OCI-LY3 (cell line): ENCODE results near the gene MYT1.

Source experiments
- H2AFZ ChIP-seq: fragments of 200-600, 300-600 bp; shearing (Covaris generic); 2 replicates; pipeline ENCODE4 v1.6.0; 2014; ENCODE audit warnings: antibody characterized with exemption, low read depth, low read length
- H3K27ac ChIP-seq: fragments of 200-600, 300-600 bp; sonication (generic); 2 replicates; pipeline ENCODE4 v1.5.1; 2014; ENCODE audit warnings: mild to moderate bottlenecking, low read length, moderate library complexity, mixed read lengths
- H3K27me3 ChIP-seq: fragments of 200-600, 300-600 bp; sonication (generic); 2 replicates; pipeline ENCODE4 v1.6.1; 2014; ENCODE audit warnings: low read depth, low read length, mixed read lengths
- H3K36me3 ChIP-seq: fragments of 200-600, 300-600 bp; sonication (generic); replicated peaks from 2 replicates; pipeline ENCODE3; 2014; ENCODE audit warnings: low read depth, low read length, mixed read lengths
- H3K4me1 ChIP-seq: fragments of 300-600, 200-600 bp; sonication (generic); 2 replicates; pipeline ENCODE4 v1.6.1; 2014; ENCODE audit warnings: low read length, mixed read lengths
- H3K4me2 ChIP-seq: fragments of 200-600, 300-600 bp; sonication (generic); 2 replicates; pipeline ENCODE4 v1.6.1; 2014; ENCODE audit warnings: low read length, mixed read lengths
- H3K4me3 ChIP-seq: fragments of 300-600, 200-600 bp; sonication (generic); 2 replicates; pipeline ENCODE4 v1.5.1; 2014; ENCODE audit warnings: antibody characterized with exemption, mild to moderate bottlenecking, low read length, moderate library complexity
- H3K79me2 ChIP-seq: fragments of 300-600, 200-600 bp; shearing (Covaris generic); 2 replicates; pipeline ENCODE4 v1.6.1; 2014; ENCODE audit warnings: mild to moderate bottlenecking, low read length, mixed read lengths
- H3K9ac ChIP-seq: fragments of 300-600, 200-600 bp; shearing (Covaris generic); 2 replicates; pipeline ENCODE4 v1.6.0; 2014; ENCODE audit warnings: mild to moderate bottlenecking, low read length, moderate library complexity
- H3K9me3 ChIP-seq: fragments of 200-600, 300-600 bp; shearing (Covaris generic); 2 replicates; pipeline ENCODE4 v1.6.1; 2014; ENCODE audit warnings: low read length, mixed read lengths; ENCODE audit not compliant: insufficient read depth
- H4K20me1 ChIP-seq: fragments of 200-600, 300-600 bp; sonication (generic); 2 replicates; pipeline ENCODE4 v1.6.1; 2016; ENCODE audit warnings: low read length, mixed read lengths; ENCODE audit not compliant: insufficient read depth
- EZH2phosphoT487 ChIP-seq: fragments of 200-600 bp; shearing (Covaris generic); IDR thresholded peaks from 2 replicates; pipeline ENCODE4 v1.6.1; 2018; ENCODE audit warnings: antibody characterized with exemption, mixed run types, low read depth
- TF ChIP-seq, protein P1 (sequence below): fragments of 200-600, 300-600 bp; sonication (generic); IDR thresholded peaks from 2 replicates; pipeline ENCODE4 v1.5.1; 2014; ENCODE audit warnings: antibody characterized with exemption, low read length, low read depth

MYT1 gene

DNA sequence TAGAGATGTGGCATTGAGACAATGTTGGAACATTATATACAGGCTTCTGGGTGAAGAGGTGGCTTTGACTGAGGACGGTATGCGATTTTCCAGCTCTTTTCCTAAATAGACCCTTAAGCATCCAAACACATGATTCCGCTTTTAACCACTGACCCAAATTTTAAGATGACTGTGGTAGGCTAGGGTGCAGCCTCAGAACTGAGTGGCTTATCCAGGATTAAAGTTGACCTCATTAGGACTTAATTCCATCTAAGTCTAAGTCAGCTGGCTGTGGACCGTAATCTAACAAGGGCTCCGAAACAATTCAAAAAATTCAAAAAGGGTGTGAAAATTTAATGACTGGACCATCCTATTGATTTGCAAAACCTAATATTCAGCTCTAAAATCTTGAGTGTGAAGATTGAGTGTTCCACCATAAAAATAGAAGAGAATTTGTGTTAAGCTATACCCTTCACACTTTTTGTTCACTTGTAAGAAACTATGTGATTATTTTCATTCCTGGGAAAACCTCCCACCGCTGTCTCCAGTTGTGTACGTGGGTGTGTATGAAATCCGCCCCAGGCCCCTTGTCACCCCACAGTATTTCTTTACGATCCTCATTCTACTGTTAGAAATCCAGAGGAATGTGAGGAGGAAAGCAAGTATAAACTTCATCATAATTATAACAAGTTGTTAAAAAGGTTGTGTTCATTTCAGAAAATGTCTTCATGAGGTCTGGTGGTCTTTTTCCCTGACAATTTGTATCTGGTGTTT lies 94.0 kb downstream of the MYT1 start:
- Histone ChIP-seq H3K9ac (no peak overlapping the region), H3K4me2 (no peak overlapping the region), H3K4me3 (no peak overlapping the region), H3K27ac (no peak overlapping the region), H3K4me1 (peaks cover 16% of the 10 kb centered on the region), H3K27me3 (no peaks in the 10 kb centered on the region), H4K20me1 (no peaks in the 10 kb centered on the region), H2AFZ (no peak overlapping the region), H3K36me3 (no peaks in the 10 kb centered on the region), H3K79me2 (peaks cover 34% of the 10 kb centered on the region), H3K9me3 (no peaks in the 10 kb centered on the region)
- TF ChIP-seq EZH2phosphoT487 = no peak
- TF ChIP-seq, protein P1, sequence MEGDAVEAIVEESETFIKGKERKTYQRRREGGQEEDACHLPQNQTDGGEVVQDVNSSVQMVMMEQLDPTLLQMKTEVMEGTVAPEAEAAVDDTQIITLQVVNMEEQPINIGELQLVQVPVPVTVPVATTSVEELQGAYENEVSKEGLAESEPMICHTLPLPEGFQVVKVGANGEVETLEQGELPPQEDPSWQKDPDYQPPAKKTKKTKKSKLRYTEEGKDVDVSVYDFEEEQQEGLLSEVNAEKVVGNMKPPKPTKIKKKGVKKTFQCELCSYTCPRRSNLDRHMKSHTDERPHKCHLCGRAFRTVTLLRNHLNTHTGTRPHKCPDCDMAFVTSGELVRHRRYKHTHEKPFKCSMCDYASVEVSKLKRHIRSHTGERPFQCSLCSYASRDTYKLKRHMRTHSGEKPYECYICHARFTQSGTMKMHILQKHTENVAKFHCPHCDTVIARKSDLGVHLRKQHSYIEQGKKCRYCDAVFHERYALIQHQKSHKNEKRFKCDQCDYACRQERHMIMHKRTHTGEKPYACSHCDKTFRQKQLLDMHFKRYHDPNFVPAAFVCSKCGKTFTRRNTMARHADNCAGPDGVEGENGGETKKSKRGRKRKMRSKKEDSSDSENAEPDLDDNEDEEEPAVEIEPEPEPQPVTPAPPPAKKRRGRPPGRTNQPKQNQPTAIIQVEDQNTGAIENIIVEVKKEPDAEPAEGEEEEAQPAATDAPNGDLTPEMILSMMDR = no peak

DNA sequence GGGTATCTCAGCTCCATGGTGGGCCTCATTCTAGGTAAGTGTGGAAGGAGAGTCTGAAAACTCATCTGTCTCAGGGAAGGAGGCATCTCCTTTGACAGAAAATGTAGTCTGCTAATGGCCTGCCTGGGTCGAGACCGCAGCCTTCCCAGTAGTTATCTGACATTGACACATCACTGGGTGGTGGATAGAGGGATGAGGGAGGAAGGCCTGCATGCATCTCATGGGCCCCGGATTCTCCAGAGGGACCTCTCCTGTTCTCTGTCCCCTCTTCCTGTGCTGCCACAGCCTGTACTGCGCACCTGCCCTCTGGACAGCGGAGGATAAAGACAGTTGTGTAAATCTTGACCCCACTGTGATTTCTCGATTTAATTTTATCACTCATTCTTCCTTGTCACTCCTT lies 96.0 kb downstream of the MYT1 start:
- Histone ChIP-seq H3K9me3 (no peaks in the 10 kb centered on the region), H3K27me3 (no peaks in the 10 kb centered on the region), H4K20me1 (no peaks in the 10 kb centered on the region), H2AFZ (no peak overlapping the region), H3K27ac (no peak overlapping the region), H3K9ac (no peak overlapping the region), H3K4me3 (no peak overlapping the region), H3K79me2 (peaks cover 34% of the 10 kb centered on the region), H3K4me2 (no peak overlapping the region), H3K36me3 (peaks cover 3% of the 10 kb centered on the region), H3K4me1 (peaks cover 9% of the 10 kb centered on the region)
- TF ChIP-seq, protein P1 = no peak
- no peak for TF ChIP-seq EZH2phosphoT487

DNA sequence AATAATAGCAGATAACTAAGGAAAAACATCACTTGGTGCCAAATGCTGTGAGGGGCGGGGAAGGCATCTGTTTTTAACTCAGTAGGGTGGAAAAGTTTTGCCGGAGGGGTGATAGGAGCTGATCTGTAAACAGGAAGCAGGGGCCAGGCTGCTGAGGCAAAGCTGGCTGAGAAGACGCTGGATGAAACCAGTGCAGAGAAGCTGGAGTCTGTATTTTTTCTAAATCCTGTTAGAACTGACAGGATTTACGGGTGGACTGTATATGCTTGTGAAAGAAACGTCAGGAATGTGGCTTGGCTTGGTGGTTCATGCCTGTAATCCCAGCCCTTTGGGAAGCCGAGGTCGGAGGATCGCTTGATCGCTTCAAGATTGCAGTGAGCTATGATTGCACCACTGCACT lies 96.9 kb downstream of the MYT1 start:
- peaks cover 9% of the 10 kb centered on the region for H3K4me1 ChIP-seq
- H3K9me3 ChIP-seq = no peaks in the 10 kb centered on the region
- peaks cover 5% of the 10 kb centered on the region for H3K36me3 ChIP-seq
- no peak overlapping the region for H3K9ac ChIP-seq
- TF ChIP-seq EZH2phosphoT487 = no peak
- TF ChIP-seq, protein P1 = no peak
- no peaks in the 10 kb centered on the region for H4K20me1 ChIP-seq
- no peak overlapping the region for H2AFZ ChIP-seq
- H3K4me2 ChIP-seq = no peak overlapping the region
- H3K79me2 ChIP-seq = peaks cover 29% of the 10 kb centered on the region
- no peaks in the 10 kb centered on the region for H3K27me3 ChIP-seq
- no peak overlapping the region for H3K4me3 ChIP-seq
- no peak overlapping the region for H3K27ac ChIP-seq

DNA sequence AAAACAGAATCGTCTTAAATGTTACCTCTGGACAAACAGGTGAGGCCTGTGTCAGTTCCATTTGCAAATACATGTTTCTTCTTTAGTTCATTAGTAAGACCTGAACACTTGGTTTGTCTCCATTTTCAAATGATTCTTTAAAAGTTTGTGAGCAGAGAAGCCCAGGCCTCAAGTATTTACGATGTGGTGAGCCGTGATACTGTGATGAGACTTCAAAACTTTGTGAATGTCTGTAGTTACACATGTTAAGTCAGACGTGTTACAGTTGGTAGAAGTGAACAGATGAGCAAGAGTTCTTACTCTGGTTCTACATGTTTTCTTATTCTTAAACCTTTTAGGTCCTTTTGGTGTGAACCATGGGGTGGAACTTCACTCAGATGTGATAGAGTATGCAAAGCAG lies 99.8 kb downstream of the MYT1 start:
- Histone ChIP-seq H2AFZ (no peak overlapping the region), H3K27ac (no peak overlapping the region), H3K79me2 (peaks cover under 1% of the 10 kb centered on the region), H3K27me3 (no peaks in the 10 kb centered on the region), H3K4me2 (no peak overlapping the region), H3K9ac (no peak overlapping the region), H3K4me1 (no peaks in the 10 kb centered on the region), H3K4me3 (no peak overlapping the region), H3K9me3 (no peaks in the 10 kb centered on the region), H3K36me3 (peaks cover 8% of the 10 kb centered on the region), H4K20me1 (no peaks in the 10 kb centered on the region)
- TF ChIP-seq EZH2phosphoT487 = no peak
- TF ChIP-seq, protein P1 = no peak
